Measurements from ENCODE around the gene CERS3. TPM values are rescaled to one million over a fixed set of nuclear protein-coding genes. Genes with fewer than 3 reads are reported as not detected.

The CERS3 gene
- total and polyA plus RNA-seq, 2 donors (not counting 1 experiment from before 2014, with no cell fraction given): 0.12 to 0.34 TPM

GRCh38 chr15:100569391-100569790 is 40.6 kb upstream of the CERS3 start:
- ChIA-PET CTCF (interaction anchor here (6.4 kb wide), 1 partner anchor 220 kb away, joined by 73 read pairs; no protein-coding TSS in a partner anchor), POLR2A (no interaction called here)
- no peak for DNase-seq
- Histone ChIP-seq H2AFZ (ENCODE audit: insufficient read depth, low read depth, low read length, poor library complexity, severe bottlenecking) (no peak overlapping the region), H3K4me3 (ENCODE audit: control extremely low read depth in 1 of 5, extremely low read depth in 1 of 5, insufficient read depth in 1 of 5, low read depth in 2 of 5, low read length in 4 of 5) (no peak overlapping the region), H3K36me3 (replicated peaks in 1 of 2; ENCODE audit: control extremely low read depth in 1 of 2, control insufficient read depth in 1 of 2, extremely low read depth in 1 of 2, insufficient read depth in 2 of 2, low read length in 1 of 2) (peaks cover 0 to 11% of the 10 kb centered on the region in 2 experiments), H3K27ac (ENCODE audit: low read length in 2 of 2) (no peak overlapping the region), H3K27me3 (replicated peaks in 1 of 4; ENCODE audit: control extremely low read depth in 1 of 4, control insufficient read depth in 3 of 4, insufficient read depth in 4 of 4, low read length in 3 of 4) (no peaks in the 10 kb centered on the region), H3K79me2 (ENCODE audit: control insufficient read depth, insufficient read depth, low read length) (no peaks in the 10 kb centered on the region), H3K9me3 (ENCODE audit: control extremely low read depth in 1 of 3, control insufficient read depth in 2 of 3, insufficient read depth in 1 of 3, low read length in 2 of 3) (no peaks in the 10 kb centered on the region), H3K4me2 (replicated peaks; ENCODE audit: low read depth, low read length, poor library complexity, severe bottlenecking) (no peak overlapping the region), H3K4me1 (ENCODE audit: control insufficient read depth in 2 of 2, insufficient read depth in 2 of 2, low read length in 2 of 2) (no peaks in the 10 kb centered on the region), H3K9ac (ENCODE audit: low read length) (no peak overlapping the region), H4K20me1 (ENCODE audit: control insufficient read depth, insufficient read depth, low read length, poor library complexity, severe bottlenecking) (no peaks in the 10 kb centered on the region)
- no peak for TF ChIP-seq CTCF (IDR thresholded peaks at IDR 0.05)
- no peak for TF ChIP-seq EZH2 (IDR thresholded peaks at IDR 0.05; ENCODE audit: borderline replicate concordance, insufficient read depth, low read depth, low read length, poor library complexity, severe bottlenecking)
- Mint-ChIP-seq H3K9me3 (ENCODE audit: insufficient read depth) (no peaks in the 10 kb centered on the region), H3K27ac (no peak overlapping the region), H3K4me3 (no peak overlapping the region), H3K27me3 (no peaks in the 10 kb centered on the region), H3K4me1 (no peaks in the 10 kb centered on the region)
- ATAC-seq (ENCODE audit: low read depth): no peak
- 84% methylated on average over 5 of the region's 8 CpGs for WGBS (ENCODE audit: insufficient coverage)
- intact Hi-C loops (cut with micrococcal nuclease): no loop called here

GRCh38 chr15:100566850-100567628 is 38.3 kb upstream of the CERS3 start:
- Histone ChIP-seq H3K4me3 (ENCODE audit: control extremely low read depth in 1 of 5, extremely low read depth in 1 of 5, insufficient read depth in 1 of 5, low read depth in 2 of 5, low read length in 4 of 5) (no peak overlapping the region), H3K79me2 (ENCODE audit: control insufficient read depth, insufficient read depth, low read length) (no peaks in the 10 kb centered on the region), H3K9me3 (ENCODE audit: control extremely low read depth in 1 of 3, control insufficient read depth in 2 of 3, insufficient read depth in 1 of 3, low read length in 2 of 3) (no peaks in the 10 kb centered on the region), H2AFZ (ENCODE audit: insufficient read depth, low read depth, low read length, poor library complexity, severe bottlenecking) (no peak overlapping the region), H3K36me3 (replicated peaks in 1 of 2; ENCODE audit: control extremely low read depth in 1 of 2, control insufficient read depth in 1 of 2, extremely low read depth in 1 of 2, insufficient read depth in 2 of 2, low read length in 1 of 2) (peaks cover 0 to 6% of the 10 kb centered on the region in 2 experiments), H3K27me3 (replicated peaks in 1 of 4; ENCODE audit: control extremely low read depth in 1 of 4, control insufficient read depth in 3 of 4, insufficient read depth in 4 of 4, low read length in 3 of 4) (no peaks in the 10 kb centered on the region), H3K4me1 (ENCODE audit: control insufficient read depth in 2 of 2, insufficient read depth in 2 of 2, low read length in 2 of 2) (no peaks in the 10 kb centered on the region), H3K4me2 (replicated peaks; ENCODE audit: low read depth, low read length, poor library complexity, severe bottlenecking) (no peak overlapping the region), H4K20me1 (ENCODE audit: control insufficient read depth, insufficient read depth, low read length, poor library complexity, severe bottlenecking) (no peaks in the 10 kb centered on the region), H3K9ac (ENCODE audit: low read length) (no peak overlapping the region), H3K27ac (ENCODE audit: low read length in 2 of 2) (no peak overlapping the region)
- H3K4me3 Mint-ChIP-seq: no peak overlapping the region
- POLR2A ChIA-PET: no interaction called here
- WGBS (ENCODE audit: insufficient coverage): 100% methylated on average over 2 of the region's 6 CpGs
- CTCF ChIA-PET: interaction anchor here (1.2 kb wide), 1 partner anchor 217 kb away, joined by 3 read pairs; no protein-coding TSS in a partner anchor
- DNase-seq: no peak
- no peak for ATAC-seq (ENCODE audit: low read depth)
- no peak for TF ChIP-seq CTCF (IDR thresholded peaks at IDR 0.05)
- TF ChIP-seq EZH2 (IDR thresholded peaks at IDR 0.05; ENCODE audit: borderline replicate concordance, insufficient read depth, low read depth, low read length, poor library complexity, severe bottlenecking): no peak
- H3K27me3 Mint-ChIP-seq: no peaks in the 10 kb centered on the region
- intact Hi-C loops (cut with micrococcal nuclease): no loop called here
- H3K27ac Mint-ChIP-seq: no peak overlapping the region
- no peaks in the 10 kb centered on the region for H3K4me1 Mint-ChIP-seq
- no peaks in the 10 kb centered on the region for H3K9me3 Mint-ChIP-seq (ENCODE audit: insufficient read depth)
